Central memory CD8-positive, alpha-beta T cell (primary cell): Measurements from ENCODE around the gene KRT75.
A peak's percentile ranks its signal among the peaks of the same experiment; 100 is the strongest.

ENCODE experiments used
- ATAC-seq: fragments of 150-1000 bp; cut with Tn5 transposase; replicated peaks from 2 replicates; pipeline ENCODE4 v1.10.0; 2022; ENCODE audit warnings: mild to moderate bottlenecking, moderate FRiP score, moderate number of reproducible peaks; ENCODE audit not compliant: poor library complexity, severe bottlenecking; ENCODE audit errors: extremely low read depth
- DNase-seq, 2 donors: peaks; one replicate each; pipeline ENCODE4 v3.0.0; 2021; ENCODE audit warnings: low spot score in 2 of 2
- H3K27ac Mint-ChIP-seq: one replicate; pipeline ENCODE4 v1.8.0; 2022; ENCODE audit warnings: low read depth, mild to moderate bottlenecking, moderate library complexity, mixed read lengths
- H3K27me3 Mint-ChIP-seq: one replicate; pipeline ENCODE4 v1.8.0; 2022; ENCODE audit warnings: mixed read lengths
- H3K36me3 Mint-ChIP-seq: one replicate; pipeline ENCODE4 v1.8.0; 2022; ENCODE audit warnings: mild to moderate bottlenecking, moderate library complexity, mixed read lengths; ENCODE audit not compliant: insufficient read depth
- H3K4me1 Mint-ChIP-seq: one replicate; pipeline ENCODE4 v1.8.0; 2022; ENCODE audit warnings: mixed read lengths
- H3K4me3 Mint-ChIP-seq: one replicate; pipeline ENCODE4 v1.8.0; 2022; ENCODE audit warnings: mild to moderate bottlenecking, moderate library complexity, mixed read lengths
- H3K9me3 Mint-ChIP-seq: one replicate; pipeline ENCODE4 v1.8.0; 2022; ENCODE audit warnings: mixed read lengths

The KRT75 gene

GRCh38 chr12:52392465-52393007 is 41.6 kb downstream of the KRT75 start:
- Mint-ChIP-seq H3K27me3 (peaks cover 36% of the 10 kb centered on the region), H3K9me3 (no peaks in the 10 kb centered on the region), H3K36me3 (no peaks in the 10 kb centered on the region), H3K4me3 (no peak overlapping the region), H3K27ac (no peak overlapping the region), H3K4me1 (no peaks in the 10 kb centered on the region)
- no peak for DNase-seq
- ATAC-seq: no peak

GRCh38 chr12:52391618-52392002 is 42.6 kb downstream of the KRT75 start:
- ATAC-seq (no peak), DNase-seq (no peak)

GRCh38 chr12:52390739-52391617 is 43.2 kb downstream of the KRT75 start:
- no peak overlapping the region for H3K27ac Mint-ChIP-seq
- H3K9me3 Mint-ChIP-seq: no peaks in the 10 kb centered on the region
- DNase-seq (no peak), ATAC-seq (no peak)
- no peaks in the 10 kb centered on the region for H3K4me1 Mint-ChIP-seq
- H3K27me3 Mint-ChIP-seq: peaks cover 21% of the 10 kb centered on the region
- H3K4me3 Mint-ChIP-seq: no peak overlapping the region
- no peaks in the 10 kb centered on the region for H3K36me3 Mint-ChIP-seq

More at GRCh38 chr12:52391618-52392002, 42.6 kb downstream of the KRT75 start:
- Mint-ChIP-seq H3K36me3 (no peaks in the 10 kb centered on the region), H3K27me3 (peaks cover 26% of the 10 kb centered on the region), H3K4me3 (no peak overlapping the region), H3K27ac (no peak overlapping the region), H3K4me1 (no peaks in the 10 kb centered on the region), H3K9me3 (no peaks in the 10 kb centered on the region)

- no peak overlapping the region for H3K4me3 Mint-ChIP-seq
- H3K9me3 Mint-ChIP-seq: no peaks in the 10 kb centered on the region
- H3K36me3 Mint-ChIP-seq: no peaks in the 10 kb centered on the region
- DNase-seq: no peak
- no peak overlapping the region for H3K27ac Mint-ChIP-seq
- no peaks in the 10 kb centered on the region for H3K4me1 Mint-ChIP-seq
- H3K27me3 Mint-ChIP-seq: peaks cover 7% of the 10 kb centered on the region
- no peak for ATAC-seq
Observed at GRCh38 chr12:52389313-52390207, 44.6 kb downstream of the KRT75 start.

GRCh38 chr12:52387859-52388258 is 46.3 kb downstream of the KRT75 start:
- no peaks in the 10 kb centered on the region for H3K27me3 Mint-ChIP-seq
- DNase-seq (no peak), ATAC-seq (no peak)
- peaks cover 5% of the 10 kb centered on the region for H3K4me1 Mint-ChIP-seq
- no peak overlapping the region for H3K27ac Mint-ChIP-seq
- no peaks in the 10 kb centered on the region for H3K9me3 Mint-ChIP-seq
- no peak overlapping the region for H3K4me3 Mint-ChIP-seq
- no peaks in the 10 kb centered on the region for H3K36me3 Mint-ChIP-seq

GRCh38 chr12:52385226-52385702 is 48.9 kb downstream of the KRT75 start, which contains the start of gene KRT84:
Gene KRT84 (minus strand): TSS chr12:52385652. CDS start chr12:52385585, 67 bp downstream.
- Mint-ChIP-seq H3K9me3 (no peaks in the 10 kb centered on the region), H3K27me3 (no peaks in the 10 kb centered on the region), H3K36me3 (no peaks in the 10 kb centered on the region), H3K4me1 (peaks cover 9% of the 10 kb centered on the region), H3K27ac (no peak within 1 kb of the TSS), H3K4me3 (no peak within 1 kb of the TSS)
- DNase-seq: no peak
- ATAC-seq: no peak

GRCh38 chr12:52383331-52383730 is 50.8 kb downstream of the KRT75 start:
- Mint-ChIP-seq H3K36me3 (no peaks in the 10 kb centered on the region), H3K4me3 (no peak overlapping the region), H3K27ac (no peak overlapping the region)

GRCh38 chr12:52382854-52383253 is 51.3 kb downstream of the KRT75 start:
- H3K4me1 Mint-ChIP-seq: peaks cover 9% of the 10 kb centered on the region
- H3K9me3 Mint-ChIP-seq: no peaks in the 10 kb centered on the region
- H3K27ac Mint-ChIP-seq: no peak overlapping the region
- H3K27me3 Mint-ChIP-seq: peaks cover 11% of the 10 kb centered on the region
- H3K4me3 Mint-ChIP-seq: no peak overlapping the region
- peak; percentile 64 for ATAC-seq
- H3K36me3 Mint-ChIP-seq: no peaks in the 10 kb centered on the region
- DNase-seq: no peak

More at GRCh38 chr12:52383331-52383730, 50.8 kb downstream of the KRT75 start:
- peaks cover 10% of the 10 kb centered on the region for H3K27me3 Mint-ChIP-seq
- DNase-seq (no peak), ATAC-seq (no peak)
- H3K4me1 Mint-ChIP-seq: peaks cover 9% of the 10 kb centered on the region
- H3K9me3 Mint-ChIP-seq: no peaks in the 10 kb centered on the region

- Mint-ChIP-seq H3K36me3 (no peaks in the 10 kb centered on the region), H3K27ac (no peak overlapping the region), H3K9me3 (no peaks in the 10 kb centered on the region), H3K4me3 (no peak overlapping the region), H3K4me1 (peaks cover 9% of the 10 kb centered on the region), H3K27me3 (peaks cover 28% of the 10 kb centered on the region)
- ATAC-seq (no peak), DNase-seq (no peak)
Observed at GRCh38 chr12:52381206-52381605, 53.0 kb downstream of the KRT75 start.

GRCh38 chr12:52380271-52380694 is 53.9 kb downstream of the KRT75 start:
- Mint-ChIP-seq H3K36me3 (no peaks in the 10 kb centered on the region), H3K4me1 (peaks cover 9% of the 10 kb centered on the region), H3K9me3 (no peaks in the 10 kb centered on the region), H3K4me3 (no peak overlapping the region), H3K27ac (no peak overlapping the region), H3K27me3 (peaks cover 30% of the 10 kb centered on the region)
- no peak for DNase-seq
- no peak for ATAC-seq

GRCh38 chr12:52379536-52379935 is 54.6 kb downstream of the KRT75 start:
- Mint-ChIP-seq H3K27ac (no peak overlapping the region), H3K4me1 (peaks cover 9% of the 10 kb centered on the region), H3K36me3 (no peaks in the 10 kb centered on the region), H3K4me3 (no peak overlapping the region), H3K9me3 (no peaks in the 10 kb centered on the region), H3K27me3 (peaks cover 30% of the 10 kb centered on the region)
- no peak for DNase-seq
- ATAC-seq: no peak

GRCh38 chr12:52378091-52378490 is 56.1 kb downstream of the KRT75 start:
- H3K27me3 Mint-ChIP-seq: peaks cover 30% of the 10 kb centered on the region
- no peak overlapping the region for H3K4me3 Mint-ChIP-seq

More at GRCh38 chr12:52378091-52378490, 56.1 kb downstream of the KRT75 start:
- ATAC-seq (no peak), DNase-seq (no peak)
- Mint-ChIP-seq H3K9me3 (no peaks in the 10 kb centered on the region), H3K36me3 (no peaks in the 10 kb centered on the region), H3K4me1 (peaks cover 7% of the 10 kb centered on the region), H3K27ac (no peak overlapping the region)
